Dermis blood vessel endothelial cell (primary cell): Measurements from ENCODE around the gene SCAND1. TPM values are rescaled to one million over a fixed set of nuclear protein-coding genes. Genes with fewer than 3 reads are reported as not detected.
"Not testable (repeated sequence)": the region's sequence is repeated elsewhere in the genome, so short reads cannot be mapped to it uniquely, and the experiment has no call there.

Experiments
- DNase-seq: peaks from one replicate; pipeline ENCODE4 v3.0.0; 2010
- total RNA-seq: library from RNA; depleted of rRNA; stranded (reverse); fragments of >200 nt; gene quantifications from 2 replicates; pipeline ENCODE4 v1.2.3, GENCODE V29; 2014

SCAND1 gene
- 59.1 and 89.0 TPM in 2 replicates for total RNA-seq

- peak; percentile 98 for DNase-seq
Observed at GRCh38 chr20:35954200-35954906, at the start of gene SCAND1. SCAND1 (minus strand) TSS chr20:35954502; CDS start chr20:35954284, 218 bp downstream.

- no peak for DNase-seq
Observed at GRCh38 chr20:36004045-36004444, 49.7 kb upstream of the SCAND1 start.

- no peak for DNase-seq
Observed at GRCh38 chr20:36002855-36003254, 48.6 kb upstream of the SCAND1 start.

- DNase-seq: not testable (repeated sequence)
Observed at GRCh38 chr20:36001331-36001730, 47.0 kb upstream of the SCAND1 start.

GRCh38 chr20:35996492-35996891 lies 42.2 kb upstream of the SCAND1 start:
- DNase-seq: not testable (repeated sequence)

- peak; percentile 93 for DNase-seq
Observed at GRCh38 chr20:35994994-35995453, 40.7 kb upstream of the SCAND1 start.

GRCh38 chr20:35992713-35993335 lies 38.5 kb upstream of the SCAND1 start:
- peak; percentile 77 for DNase-seq

- peak; percentile 61 for DNase-seq
Observed at GRCh38 chr20:35991142-35991771, 37.0 kb upstream of the SCAND1 start.

GRCh38 chr20:35988910-35989463 lies 34.7 kb upstream of the SCAND1 start:
- DNase-seq: no peak

GRCh38 chr20:35985806-35986205 lies 31.5 kb upstream of the SCAND1 start:
- no peak for DNase-seq

GRCh38 chr20:35984382-35984781 lies 30.1 kb upstream of the SCAND1 start:
- DNase-seq: no peak

GRCh38 chr20:35981969-35982368 lies 27.7 kb upstream of the SCAND1 start:
- no peak for DNase-seq

- DNase-seq: no peak
Observed at GRCh38 chr20:35979544-35979943, 25.2 kb upstream of the SCAND1 start.

GRCh38 chr20:35978041-35978513 lies 23.8 kb upstream of the SCAND1 start:
- no peak for DNase-seq

GRCh38 chr20:35975576-35976373 lies 21.5 kb upstream of the SCAND1 start:
- DNase-seq: no peak

- no peak for DNase-seq
Observed at GRCh38 chr20:35974256-35974655, 20.0 kb upstream of the SCAND1 start.

- no peak for DNase-seq
Observed at GRCh38 chr20:35972462-35972861, 18.2 kb upstream of the SCAND1 start.

GRCh38 chr20:35971981-35972380 lies 17.7 kb upstream of the SCAND1 start:
- no peak for DNase-seq

GRCh38 chr20:35968930-35969329 lies 14.6 kb upstream of the SCAND1 start:
- no peak for DNase-seq

- DNase-seq: no peak
Observed at GRCh38 chr20:35967979-35968640, 13.8 kb upstream of the SCAND1 start, which contains the start of gene CNBD2. CNBD2 (plus strand) TSS chr20:35968590; CDS start chr20:35968763, 173 bp downstream.

GRCh38 chr20:35963878-35964277 lies 9.6 kb upstream of the SCAND1 start:
- no peak for DNase-seq

GRCh38 chr20:35959291-35959690 lies 5.0 kb upstream of the SCAND1 start:
- DNase-seq: not testable (repeated sequence)
